AG10803 (cell line): ENCODE results near the gene TXNL4A.

Experiments
- DNase-seq: peaks from one replicate; pipeline ENCODE4 v3.0.0; 2010; ENCODE audit warnings: low read depth
- H3K4me3 ChIP-seq: 2 replicates; pipeline ENCODE4 v1.5.1; 2011; ENCODE audit warnings: mild to moderate bottlenecking, low read length, control low read depth
- TF ChIP-seq, protein P1 (sequence below): conservative IDR thresholded peaks from 2 replicates; pipeline ENCODE4 v1.5.1; 2011; ENCODE audit warnings: mild to moderate bottlenecking, low read length, control low read depth, inconsistent platforms

TXNL4A gene

DNA sequence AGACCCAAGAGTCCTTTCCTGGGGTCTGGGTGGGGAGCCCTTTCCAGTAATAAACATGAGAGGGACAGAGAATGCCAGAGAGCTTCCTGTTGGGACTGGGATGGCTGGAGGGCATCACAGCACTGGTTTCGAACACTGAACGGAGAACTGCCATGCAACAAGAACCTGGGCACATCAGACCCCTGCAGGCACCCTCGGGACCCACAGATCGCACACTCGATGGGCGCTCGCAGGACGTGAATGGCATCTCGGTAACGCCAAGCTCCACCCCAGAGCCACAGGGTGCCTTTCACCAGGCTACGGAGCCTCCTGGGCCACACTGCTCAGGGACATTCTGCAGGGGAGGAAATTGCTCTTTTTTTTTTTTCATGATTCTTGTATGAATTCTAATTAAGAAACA, 62.1 kb downstream of the TXNL4A start:
- TF ChIP-seq, protein P1, sequence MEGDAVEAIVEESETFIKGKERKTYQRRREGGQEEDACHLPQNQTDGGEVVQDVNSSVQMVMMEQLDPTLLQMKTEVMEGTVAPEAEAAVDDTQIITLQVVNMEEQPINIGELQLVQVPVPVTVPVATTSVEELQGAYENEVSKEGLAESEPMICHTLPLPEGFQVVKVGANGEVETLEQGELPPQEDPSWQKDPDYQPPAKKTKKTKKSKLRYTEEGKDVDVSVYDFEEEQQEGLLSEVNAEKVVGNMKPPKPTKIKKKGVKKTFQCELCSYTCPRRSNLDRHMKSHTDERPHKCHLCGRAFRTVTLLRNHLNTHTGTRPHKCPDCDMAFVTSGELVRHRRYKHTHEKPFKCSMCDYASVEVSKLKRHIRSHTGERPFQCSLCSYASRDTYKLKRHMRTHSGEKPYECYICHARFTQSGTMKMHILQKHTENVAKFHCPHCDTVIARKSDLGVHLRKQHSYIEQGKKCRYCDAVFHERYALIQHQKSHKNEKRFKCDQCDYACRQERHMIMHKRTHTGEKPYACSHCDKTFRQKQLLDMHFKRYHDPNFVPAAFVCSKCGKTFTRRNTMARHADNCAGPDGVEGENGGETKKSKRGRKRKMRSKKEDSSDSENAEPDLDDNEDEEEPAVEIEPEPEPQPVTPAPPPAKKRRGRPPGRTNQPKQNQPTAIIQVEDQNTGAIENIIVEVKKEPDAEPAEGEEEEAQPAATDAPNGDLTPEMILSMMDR: no peak
- H3K4me3 ChIP-seq: no peak overlapping the region
- DNase-seq: no peak

- DNase-seq: no peak
- TF ChIP-seq, protein P1: no peak
- no peak overlapping the region for H3K4me3 ChIP-seq
These were observed 63.3 kb downstream of the TXNL4A start for GRCh38 chr18:79924814-79925731.

- DNase-seq: no peak
- TF ChIP-seq, protein P1: no peak
- no peak overlapping the region for H3K4me3 ChIP-seq
These were observed 64.3 kb downstream of the TXNL4A start for GRCh38 chr18:79923896-79924585.

- no peak overlapping the region for H3K4me3 ChIP-seq
- no peak for DNase-seq
- TF ChIP-seq, protein P1: no peak
These were observed 65.4 kb downstream of the TXNL4A start for GRCh38 chr18:79922971-79923411.

GRCh38 chr18:79921984-79922965, 66.1 kb downstream of the TXNL4A start:
- DNase-seq: no peak
- TF ChIP-seq, protein P1: no peak
- H3K4me3 ChIP-seq: no peak overlapping the region
